IPS-NIHi11 (cell line): ENCODE data around the gene TBC1D22A.

Experiments
- DNase-seq: peaks from one replicate; pipeline ENCODE4 v3.0.0; 2012; ENCODE audit warnings: mixed read lengths, low spot score

Gene TBC1D22A

DNA sequence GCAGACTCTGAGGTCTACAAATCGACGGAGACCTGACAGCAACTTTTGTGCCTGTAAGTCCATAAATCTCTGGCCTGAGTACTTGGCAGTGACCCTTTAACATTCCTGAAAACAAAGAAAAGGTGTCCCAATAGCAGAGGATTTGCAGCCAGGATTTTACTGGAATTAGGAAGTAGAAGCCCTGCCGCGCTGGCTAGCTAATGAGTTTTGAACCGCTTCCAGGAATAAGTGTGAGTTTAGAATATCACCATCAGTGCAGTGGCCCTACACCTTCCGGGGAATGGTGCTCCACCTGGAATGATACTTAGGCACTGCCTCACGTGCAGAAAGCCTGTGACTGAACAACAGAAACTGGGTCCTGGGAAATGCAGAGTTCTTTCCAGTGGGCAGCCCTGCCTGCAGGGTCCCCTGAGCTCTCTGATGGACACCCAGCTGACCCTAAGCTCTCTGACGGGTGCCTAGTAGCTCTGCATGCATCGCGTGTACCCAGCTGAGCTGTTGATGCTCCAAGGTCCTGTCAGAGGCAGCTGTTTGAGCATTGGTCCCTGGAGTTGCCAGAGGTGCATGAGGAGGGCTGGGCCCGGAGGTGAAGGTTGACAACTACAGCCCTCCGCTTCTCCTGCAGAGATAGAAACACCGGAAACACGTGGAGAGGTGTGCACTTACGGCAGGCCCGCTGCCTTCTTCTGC, 380.9 kb downstream of the TBC1D22A start:
- no peak for DNase-seq

GRCh38 chr22:47144076-47144765, 381.8 kb downstream of the TBC1D22A start:
- no peak for DNase-seq

GRCh38 chr22:47144791-47145425, 382.5 kb downstream of the TBC1D22A start:
- no peak for DNase-seq

- DNase-seq, result no peak
These were observed 383.4 kb downstream of the TBC1D22A start for GRCh38 chr22:47145883-47146282.

DNA sequence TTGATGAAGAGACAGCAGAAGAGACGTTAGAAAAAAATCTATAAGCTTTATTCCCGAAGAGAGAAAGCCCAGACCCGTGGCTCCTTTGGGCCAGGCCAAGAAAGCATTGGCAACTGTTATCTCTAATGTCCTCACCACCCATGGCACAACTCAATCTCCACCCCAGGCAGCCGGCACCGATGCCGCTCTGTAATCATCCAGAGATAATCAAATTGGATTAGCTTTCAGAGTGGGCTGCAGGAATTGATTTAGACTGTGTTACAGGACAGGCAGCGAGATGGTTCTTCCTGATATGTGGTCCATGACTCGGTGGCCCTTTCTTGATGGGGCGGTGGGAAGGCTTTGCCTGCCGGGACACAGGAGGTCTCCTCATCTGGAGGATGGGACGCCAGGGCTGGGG, 383.9 kb downstream of the TBC1D22A start:
- DNase-seq, result no peak

DNA sequence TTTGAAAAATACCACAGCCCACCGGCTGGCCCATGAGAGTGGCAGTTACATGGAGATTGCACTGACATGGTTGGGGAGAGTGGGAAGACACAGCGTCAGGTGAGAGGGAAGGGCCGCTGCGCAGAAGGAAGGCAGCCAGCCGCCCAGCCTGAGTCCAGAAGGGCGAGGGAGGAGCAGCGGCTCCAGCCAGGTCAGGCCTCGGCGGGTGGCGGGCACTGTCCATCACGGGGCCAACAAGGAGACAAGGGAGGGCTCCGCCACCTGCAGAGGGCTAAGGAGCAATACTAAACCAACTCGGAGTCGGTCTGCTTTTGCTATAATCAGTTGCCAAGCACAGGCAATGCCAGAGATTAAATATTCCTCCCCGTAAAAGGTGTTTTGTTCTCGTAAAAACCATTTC, 384.5 kb downstream of the TBC1D22A start:
- DNase-seq, result no peak

DNA sequence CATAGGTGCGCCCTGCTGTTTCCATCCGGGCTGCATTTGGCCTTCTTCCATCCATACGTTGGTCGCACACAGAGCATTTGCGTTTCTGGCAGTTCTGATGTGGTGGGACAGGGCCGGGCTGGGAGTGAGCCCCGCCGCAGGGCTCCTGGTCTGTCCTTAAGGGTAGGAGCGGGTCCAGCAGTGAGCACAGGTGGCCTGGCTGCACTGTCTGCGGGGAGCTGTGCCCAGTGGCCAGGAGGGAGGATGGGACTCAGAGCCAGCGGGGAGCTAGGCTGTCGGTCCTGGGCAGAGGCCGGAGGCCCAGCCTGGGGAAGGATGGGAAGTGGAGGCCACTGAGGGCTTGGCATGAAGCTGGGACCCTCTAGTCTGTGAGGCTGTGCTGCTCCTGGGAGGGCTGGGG, 385.1 kb downstream of the TBC1D22A start:
- no peak for DNase-seq

DNA sequence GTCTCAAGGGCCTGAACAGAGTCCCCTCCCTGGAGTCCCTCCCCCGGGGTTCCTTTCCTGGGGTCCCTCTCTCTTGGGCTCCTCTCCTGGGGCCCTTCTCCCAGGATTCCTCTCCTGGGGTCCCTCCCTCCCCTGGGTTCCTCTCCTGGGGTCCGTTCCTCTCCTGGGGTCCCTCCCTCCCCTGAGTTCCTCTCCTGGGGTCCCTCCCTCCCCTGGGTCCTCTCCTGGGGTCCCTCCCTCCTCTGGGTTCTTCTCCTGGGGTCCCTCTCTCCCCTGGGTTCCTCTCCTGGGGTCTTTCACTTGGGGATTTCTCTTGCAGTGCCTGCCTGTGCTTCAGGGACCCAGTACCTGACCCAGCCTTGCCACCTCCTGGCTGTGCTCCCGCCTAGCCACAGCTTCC, 386.1 kb downstream of the TBC1D22A start:
- no peak for DNase-seq

DNA sequence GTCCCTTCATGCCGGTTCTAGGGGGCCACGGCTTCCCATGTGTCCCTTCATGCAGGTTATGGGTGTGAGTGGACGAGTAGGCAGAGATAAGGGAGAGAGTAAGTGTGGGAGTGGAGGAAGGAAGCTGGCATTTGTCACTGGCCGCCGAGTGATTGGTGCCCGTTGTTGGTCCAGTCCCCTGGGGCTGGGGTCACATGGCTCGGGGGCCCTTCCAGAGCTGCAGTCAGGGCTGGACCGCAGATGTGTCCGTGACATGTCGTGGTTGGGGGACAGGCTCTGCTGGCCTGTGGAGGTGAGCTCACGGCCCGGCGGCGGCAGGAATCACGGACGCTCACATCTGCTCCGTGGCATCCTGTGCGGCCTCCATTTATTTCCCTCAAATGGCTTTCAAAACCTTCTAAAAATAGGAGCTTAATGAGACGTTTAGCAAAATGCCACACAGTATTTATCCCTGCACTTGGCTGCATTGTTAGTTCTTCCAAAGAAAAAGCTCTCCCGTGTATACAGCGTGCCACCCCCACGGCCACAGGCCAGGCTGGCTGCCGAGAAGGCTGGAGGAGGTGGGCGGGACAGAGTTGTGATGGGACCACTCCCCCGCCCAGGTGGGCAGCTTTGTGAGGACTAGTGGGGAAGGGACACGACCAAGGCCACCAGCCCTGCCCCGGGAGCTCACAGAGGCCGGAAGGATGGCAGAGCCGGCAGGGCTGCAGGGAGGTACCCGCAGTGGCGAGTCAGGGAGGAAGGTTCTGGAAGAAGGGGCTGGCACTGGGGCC, 386.7 kb downstream of the TBC1D22A start:
- no peak for DNase-seq

DNA sequence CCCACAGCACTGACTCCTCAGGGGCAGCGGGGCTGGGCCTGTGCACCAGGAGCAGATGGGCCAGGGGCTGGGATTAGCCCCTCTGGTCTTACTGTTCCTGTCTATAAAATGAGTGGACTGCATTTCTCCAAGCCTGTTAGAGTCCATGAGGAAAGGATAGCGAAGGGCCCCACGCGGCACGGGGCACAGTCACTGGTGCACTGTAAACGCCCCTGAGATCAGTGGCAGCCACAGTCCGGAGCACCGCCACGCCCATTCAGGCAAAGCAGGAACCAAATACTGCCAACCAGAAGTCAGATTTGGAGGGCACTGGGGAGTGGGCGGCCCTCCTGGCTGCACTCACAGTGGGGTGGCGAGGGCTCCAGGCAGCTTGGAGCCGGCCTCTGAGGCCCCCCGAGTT, 387.5 kb downstream of the TBC1D22A start:
- no peak for DNase-seq

DNA sequence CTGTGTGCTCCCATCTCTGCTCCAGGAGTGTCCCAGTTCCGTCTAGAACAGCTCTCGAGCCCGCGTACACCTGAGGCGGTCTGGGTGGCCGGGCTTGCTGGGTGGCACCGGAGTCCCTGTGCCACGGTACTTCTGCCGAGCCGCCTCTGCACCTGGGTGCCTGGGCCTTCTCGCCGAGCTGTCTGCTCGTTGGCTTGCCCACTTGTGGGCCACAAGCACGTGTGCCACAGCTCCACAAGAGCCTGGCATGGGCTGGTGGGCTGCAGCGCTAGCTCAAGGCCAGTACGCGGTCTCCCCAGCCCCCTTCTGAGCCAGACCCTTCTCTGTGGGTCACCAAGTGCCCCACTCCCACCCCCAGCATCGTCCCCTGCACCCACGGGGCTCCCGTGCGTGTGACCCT, 388.0 kb downstream of the TBC1D22A start:
- no peak for DNase-seq

- no peak for DNase-seq
These were observed 388.6 kb downstream of the TBC1D22A start for GRCh38 chr22:47151064-47151463.

DNA sequence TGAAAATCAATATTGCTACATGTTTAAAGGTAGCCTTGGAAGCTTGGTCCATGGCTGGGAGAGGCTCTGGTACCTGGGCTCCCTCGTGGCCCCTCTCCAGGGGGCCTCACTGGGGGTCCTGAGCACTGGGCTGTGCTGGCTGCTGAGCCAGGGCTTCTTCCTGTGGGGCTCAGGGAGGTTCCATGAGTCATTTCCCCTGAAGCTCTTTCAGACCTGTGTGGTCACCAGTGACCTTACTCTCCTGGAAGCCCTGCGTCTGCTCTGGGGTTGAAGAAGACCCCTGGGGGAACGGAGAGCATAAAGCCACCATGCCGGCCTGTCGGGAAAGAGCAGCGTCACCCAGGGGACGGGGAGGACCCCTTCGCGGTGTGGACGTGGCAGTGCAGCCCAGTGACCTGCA, 389.0 kb downstream of the TBC1D22A start:
- no peak for DNase-seq

- DNase-seq, result no peak
These were observed 389.8 kb downstream of the TBC1D22A start for GRCh38 chr22:47152236-47152635.

DNA sequence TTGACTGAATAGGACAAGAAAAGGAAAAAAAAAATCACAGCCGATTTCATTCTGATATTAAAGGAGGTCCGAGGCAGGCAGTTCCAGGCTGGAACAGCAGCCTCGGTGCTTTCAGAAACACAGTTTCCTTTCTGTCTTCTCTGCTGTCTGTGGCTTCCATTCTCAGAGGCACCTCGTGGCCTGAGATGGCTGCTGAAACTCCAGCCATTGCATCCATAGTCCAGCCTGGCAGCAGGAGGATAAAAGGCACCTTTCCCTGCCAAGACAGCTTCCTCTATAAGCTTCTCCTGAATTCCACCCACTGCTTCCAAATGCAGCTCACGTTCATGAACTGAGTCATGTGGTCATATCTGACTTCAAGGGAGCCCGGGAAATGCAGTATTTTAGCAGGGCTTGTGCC, 390.5 kb downstream of the TBC1D22A start:
- DNase-seq, result no peak

GRCh38 chr22:47153854-47154525, 391.5 kb downstream of the TBC1D22A start:
- no peak for DNase-seq

DNA sequence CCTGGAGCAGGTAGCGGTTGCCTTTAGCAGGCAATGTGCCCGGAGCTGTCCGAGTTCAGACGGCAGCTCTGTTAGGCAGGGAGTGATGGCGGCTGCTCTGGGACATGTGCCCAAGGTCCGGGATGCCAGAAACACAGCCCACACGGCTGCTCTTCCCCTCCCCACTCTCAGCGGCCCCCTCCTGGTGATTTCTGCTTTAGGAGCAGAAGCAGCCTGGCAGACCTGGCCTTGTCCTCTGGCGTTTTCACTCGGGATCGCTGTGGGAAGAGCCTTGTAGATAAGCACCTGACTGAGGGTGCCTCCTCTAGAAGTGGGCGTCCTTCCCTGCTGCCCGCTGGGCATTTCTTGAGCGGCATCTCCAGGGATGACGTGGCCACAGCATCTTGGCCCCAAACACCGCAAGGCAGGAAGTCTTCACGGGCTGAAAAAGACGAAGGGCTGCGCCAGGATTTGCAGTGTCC, 392.2 kb downstream of the TBC1D22A start:
- no peak for DNase-seq

DNA sequence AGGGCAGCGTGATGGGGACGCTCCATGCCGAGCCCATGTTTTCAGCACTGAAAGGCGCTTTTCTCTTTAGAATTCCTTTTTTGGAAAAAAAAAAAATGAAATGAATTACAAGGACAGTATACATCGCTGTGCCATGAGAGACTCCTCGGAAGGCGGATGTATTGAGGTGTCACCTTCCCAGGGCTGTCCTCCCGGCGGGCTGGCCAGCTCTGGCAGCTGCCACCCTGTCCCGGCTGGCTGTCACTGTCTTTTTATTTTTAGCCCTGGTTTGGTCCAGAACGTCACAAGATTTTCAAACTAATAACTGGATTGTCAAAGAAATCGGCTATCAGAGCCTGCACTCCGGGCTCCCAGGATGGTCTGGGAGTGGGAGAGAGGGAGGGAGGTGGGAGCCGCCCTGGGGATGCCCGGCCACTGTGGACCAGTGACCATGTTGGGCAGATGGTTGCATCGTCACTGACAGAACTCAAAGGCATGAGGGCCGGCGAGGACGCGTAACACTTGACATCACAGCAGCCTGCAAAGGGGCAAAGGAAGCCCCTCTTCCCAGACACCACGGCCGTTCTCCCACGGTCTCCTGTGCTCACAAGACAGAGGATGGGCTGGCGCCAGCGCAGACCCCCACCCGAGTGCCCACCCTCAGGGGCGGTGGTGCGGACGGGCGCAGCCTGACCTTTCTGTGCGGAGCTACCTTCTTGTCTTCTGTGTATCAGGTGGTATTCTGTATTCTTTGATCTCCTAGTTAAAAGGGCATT, 392.9 kb downstream of the TBC1D22A start:
- no peak for DNase-seq

DNA sequence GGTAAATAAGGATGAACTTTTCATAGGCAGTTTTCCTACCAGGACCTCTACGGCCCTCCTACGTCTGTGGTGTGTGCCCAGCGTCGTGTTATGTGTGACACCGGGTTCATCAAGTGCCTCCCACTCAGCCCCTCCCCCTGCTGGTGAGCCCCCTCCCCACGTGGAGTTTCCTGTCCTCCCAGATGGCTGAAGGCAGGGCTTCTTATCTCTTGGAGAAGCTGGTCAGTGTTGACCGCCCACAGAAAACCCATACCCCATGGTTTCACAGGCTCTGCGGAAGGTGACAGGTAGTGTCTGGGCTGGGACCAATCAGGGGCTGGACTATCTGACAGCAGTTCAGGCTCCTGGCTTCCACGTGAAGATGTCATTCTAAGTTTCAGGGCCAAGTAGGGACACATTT, 393.5 kb downstream of the TBC1D22A start:
- no peak for DNase-seq

DNA sequence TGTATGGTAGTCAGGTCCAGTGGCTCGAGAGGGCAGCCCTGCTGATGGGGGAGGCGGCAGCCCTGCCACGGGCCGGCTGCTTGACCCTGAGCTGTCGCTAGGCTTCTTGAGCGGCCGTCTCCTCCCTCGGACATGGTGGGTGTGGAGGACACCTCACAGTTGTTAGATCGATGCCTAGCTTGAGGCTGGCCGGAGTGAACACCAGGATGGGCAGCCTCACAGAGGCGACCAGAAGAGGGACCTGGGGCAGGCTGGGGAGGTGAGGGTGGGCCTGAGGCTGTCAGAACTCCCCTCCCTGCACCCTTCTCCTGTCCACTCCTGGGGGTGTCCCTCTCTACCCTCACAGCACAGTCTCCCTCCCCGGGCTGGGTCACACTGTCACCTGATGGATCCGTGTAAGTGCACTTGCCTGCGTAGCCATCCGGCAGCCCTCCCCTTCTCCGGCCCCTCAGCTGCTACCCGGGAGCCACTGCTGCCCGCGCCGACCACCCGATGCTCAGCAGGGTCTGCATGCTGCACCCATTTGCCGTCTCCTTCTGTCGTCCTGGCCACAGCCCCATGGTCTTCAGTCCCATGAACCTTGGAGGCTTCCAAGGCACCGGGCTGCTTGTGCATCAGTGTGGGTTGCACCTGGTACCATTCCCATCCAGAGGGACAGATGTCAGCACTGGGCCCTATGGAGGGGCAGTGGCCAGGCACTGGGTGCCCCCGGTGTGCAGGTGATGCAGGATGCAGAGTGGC, 394.1 kb downstream of the TBC1D22A start:
- no peak for DNase-seq

DNA sequence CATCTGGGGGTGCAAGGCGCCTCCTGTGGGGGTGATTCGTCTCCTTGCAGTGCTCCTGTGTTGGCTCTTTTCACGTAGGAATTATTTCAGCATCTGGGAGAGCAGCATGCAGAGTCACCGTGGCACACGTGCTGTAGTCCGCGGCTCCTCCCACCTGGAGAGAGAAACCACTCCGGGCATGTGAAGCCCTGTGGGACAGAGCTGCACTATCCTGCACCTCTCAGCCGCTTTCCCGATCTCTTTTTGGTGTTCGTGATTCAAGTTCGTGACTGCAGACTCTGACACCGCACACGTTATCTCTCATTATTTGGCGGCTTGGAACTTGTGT, 394.6 kb downstream of the TBC1D22A start:
- no peak for DNase-seq
